Hindlimb muscle (tissue), 1 donor: ENCODE data around the gene SLC15A4. TPM values are rescaled to one million over a fixed set of nuclear protein-coding genes. Genes with fewer than 3 reads are reported as not detected.
"Not testable (repeated sequence)": the region's sequence is repeated elsewhere in the genome, so short reads cannot be mapped to it uniquely, and the experiment has no call there.

Source experiments
- DNase-seq: peaks from one replicate; pipeline ENCODE4 v3.0.0-alpha.2; 2013
- polyA plus RNA-seq: library from polyadenylated mRNA; unstranded; fragments of 120-200 nt; gene quantifications from one replicate; pipeline ENCODE4 v1.2.1, GENCODE V29; 2013; ENCODE audit not compliant: insufficient read length

SLC15A4 gene
- polyA plus RNA-seq, 1 donor, result 24.5 TPM

DNA sequence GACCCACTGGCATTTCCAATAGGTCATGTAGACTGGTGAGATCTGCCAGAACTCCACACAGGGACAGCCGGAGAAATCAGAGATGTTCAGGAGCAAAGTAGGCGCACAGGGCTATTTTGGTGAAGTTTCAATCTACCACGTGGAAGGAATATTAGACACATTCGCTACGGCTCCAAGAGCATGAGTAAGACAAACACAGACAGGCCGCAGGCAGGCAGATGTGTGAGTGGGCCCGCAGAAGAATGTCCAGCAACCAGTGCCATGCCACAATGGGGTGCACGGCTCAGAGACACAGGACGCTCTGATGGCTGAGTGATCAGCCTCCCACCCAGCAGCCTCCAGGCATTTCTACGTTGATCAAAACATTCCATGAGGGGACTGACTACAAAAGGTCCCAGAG lies 10.4 kb downstream of the SLC15A4 start:
- no peak for DNase-seq

GRCh38 chr12:128811806-128812205 lies 12.0 kb downstream of the SLC15A4 start:
- DNase-seq, result no peak

DNA sequence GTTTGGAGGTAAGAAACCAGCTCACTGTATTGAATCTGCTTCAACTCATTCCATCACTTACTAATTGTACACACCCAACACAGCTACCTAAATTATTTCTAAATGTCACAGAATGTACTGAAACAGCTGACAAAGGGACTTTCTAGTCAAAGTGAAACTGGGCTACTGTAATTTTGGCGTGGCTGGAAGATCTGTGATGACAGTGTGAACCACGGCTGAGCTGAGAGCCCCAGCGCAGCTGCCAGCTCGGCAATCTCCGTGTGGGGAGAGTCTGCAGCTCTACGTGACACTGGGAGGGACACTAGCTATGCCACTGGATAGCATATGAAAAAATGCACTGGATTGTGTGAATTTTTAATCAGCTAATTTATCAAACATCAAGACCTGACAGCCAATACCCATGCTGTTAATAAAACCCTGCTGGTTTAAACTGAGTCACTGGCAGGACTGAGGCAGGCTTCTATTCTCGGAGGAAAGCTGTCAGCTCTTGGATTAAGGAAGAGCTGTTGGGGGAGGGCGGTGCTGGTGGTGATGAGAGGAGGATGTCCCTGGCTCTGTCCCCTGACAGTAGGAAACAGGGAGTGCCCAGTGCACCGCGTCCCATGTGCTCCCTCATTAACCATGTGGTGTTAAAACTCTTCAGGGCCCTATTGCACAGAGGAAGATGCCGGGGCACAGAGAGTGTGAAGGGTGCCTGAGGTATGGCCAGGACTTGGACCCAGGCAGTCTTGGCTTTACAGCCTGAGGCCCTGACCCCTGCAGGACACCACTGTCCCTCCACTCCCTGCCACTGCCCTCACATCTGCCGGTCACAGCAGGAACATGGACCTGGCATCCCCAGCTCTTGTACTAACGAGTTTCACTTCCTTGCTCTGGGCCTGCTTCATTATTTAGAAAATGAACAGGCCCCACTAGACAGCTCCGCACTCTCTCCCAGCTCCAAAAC lies 13.3 kb downstream of the SLC15A4 start:
- DNase-seq, result no peak

DNA sequence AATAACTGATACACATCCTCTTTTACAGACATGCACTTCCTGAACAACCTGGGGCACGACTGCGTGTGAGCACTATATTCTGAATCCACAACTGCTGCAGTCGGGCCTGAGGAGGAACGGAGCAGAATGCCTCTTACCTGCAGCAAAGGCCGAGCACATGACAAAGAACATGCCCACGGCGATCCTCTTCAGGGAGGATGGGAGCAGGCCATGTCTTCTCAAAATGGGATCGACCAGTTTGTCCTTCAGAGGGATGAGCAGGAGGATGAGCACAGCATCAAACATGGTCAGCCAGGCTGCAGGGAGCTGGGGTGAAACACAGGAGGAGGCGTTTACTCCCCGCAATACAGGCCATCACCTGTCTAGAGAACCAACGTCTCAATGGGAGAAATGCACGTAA lies 15.1 kb downstream of the SLC15A4 start:
- no peak for DNase-seq

DNA sequence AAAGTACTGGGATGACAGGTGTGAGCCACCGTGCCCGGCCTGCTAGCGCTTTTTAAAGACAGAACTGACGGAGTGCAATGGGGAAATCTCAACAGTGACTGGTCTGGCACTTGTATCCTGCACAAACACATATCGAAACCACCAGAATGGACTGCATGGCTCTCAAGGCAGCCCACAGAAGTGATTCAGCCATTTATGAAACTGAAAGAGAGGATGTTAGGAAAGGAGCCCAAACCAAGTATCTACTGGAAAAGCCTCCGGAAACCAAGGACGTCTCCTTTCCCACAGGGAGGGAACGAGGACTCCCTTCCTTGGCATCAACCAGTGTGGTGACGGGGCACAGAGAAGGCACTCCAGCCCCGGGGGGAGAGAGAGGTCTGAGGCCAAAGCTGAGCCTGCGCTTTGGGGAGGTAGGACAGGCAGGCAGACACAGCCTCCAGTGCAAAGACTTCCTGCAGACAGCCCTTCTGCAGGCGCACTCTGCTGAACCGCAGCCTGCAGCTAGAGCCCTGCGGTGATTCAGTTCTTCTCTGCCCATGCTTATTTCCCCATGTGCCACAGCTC lies 16.5 kb downstream of the SLC15A4 start:
- DNase-seq, result no peak

GRCh38 chr12:128806573-128806972 lies 17.2 kb downstream of the SLC15A4 start:
- no peak for DNase-seq

DNA sequence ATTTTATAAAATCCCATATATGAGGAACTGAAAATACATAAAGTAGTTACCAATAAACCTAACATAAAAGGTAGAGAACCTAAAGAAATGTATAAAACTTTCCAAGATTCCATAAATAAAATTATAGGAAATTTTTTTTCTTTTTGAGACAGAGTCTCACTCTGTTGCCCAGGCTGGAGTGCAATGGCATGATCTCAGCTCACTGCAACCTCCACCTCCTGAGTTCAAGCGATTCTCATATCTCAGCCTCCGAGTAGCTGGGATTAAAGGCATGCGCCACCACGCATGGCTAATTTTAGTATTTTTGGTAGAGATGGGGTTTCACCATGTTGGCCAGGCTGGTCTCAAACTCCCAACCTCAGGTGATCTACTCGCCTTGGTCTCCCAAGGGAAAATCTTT lies 18.4 kb downstream of the SLC15A4 start:
- DNase-seq, result not testable (repeated sequence)

GRCh38 chr12:128804762-128805161 lies 19.0 kb downstream of the SLC15A4 start:
- DNase-seq, result no peak

- no peak for DNase-seq
Measured at GRCh38 chr12:128803788-128804187, 20.0 kb downstream of the SLC15A4 start.

GRCh38 chr12:128802756-128803155 lies 21.0 kb downstream of the SLC15A4 start:
- DNase-seq, result no peak

- no peak for DNase-seq
Measured at GRCh38 chr12:128801879-128802391, 21.8 kb downstream of the SLC15A4 start.

- DNase-seq, result no peak
Measured at GRCh38 chr12:128800606-128801005, 23.2 kb downstream of the SLC15A4 start.

DNA sequence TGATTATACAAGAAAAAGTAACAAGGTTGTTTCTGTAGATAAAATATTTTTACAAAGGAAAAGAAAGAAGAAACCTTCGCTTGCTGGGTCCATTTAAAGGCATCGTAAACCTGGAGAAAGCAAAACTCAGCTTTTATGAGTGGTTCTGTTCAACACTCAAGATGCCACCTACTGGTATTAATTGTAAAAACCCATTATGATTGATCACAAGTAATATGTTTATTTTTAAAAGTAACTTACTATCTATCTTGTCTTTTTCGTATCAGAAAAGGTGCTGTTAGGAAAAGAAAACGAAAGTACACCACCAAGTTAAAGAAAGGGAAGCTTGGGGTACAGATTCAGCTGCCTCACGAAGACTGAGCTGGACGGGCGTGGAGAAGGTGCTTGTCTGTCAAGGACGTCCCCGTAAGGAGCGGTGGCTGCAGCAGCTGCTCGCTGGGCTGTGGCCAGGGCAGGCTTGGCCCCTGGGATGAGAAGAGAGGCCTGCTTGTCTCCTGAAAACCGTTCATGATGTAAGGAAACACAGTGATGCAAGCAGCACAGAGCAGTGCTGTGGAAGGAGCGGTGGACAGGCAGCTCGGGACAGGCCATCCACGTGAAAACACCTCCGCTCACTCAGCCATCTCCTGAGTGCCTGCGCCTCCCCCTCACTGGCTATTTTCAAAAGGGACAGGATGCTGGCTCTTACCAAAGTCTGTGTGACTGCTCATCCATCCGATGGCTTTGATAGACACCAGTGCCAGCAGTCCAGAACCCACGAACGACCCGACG lies 25.0 kb downstream of the SLC15A4 start:
- DNase-seq, result no peak

- DNase-seq, result no peak
Measured at GRCh38 chr12:128797119-128798118, 26.3 kb downstream of the SLC15A4 start.

GRCh38 chr12:128796439-128797118 lies 27.2 kb downstream of the SLC15A4 start:
- DNase-seq, result no peak

DNA sequence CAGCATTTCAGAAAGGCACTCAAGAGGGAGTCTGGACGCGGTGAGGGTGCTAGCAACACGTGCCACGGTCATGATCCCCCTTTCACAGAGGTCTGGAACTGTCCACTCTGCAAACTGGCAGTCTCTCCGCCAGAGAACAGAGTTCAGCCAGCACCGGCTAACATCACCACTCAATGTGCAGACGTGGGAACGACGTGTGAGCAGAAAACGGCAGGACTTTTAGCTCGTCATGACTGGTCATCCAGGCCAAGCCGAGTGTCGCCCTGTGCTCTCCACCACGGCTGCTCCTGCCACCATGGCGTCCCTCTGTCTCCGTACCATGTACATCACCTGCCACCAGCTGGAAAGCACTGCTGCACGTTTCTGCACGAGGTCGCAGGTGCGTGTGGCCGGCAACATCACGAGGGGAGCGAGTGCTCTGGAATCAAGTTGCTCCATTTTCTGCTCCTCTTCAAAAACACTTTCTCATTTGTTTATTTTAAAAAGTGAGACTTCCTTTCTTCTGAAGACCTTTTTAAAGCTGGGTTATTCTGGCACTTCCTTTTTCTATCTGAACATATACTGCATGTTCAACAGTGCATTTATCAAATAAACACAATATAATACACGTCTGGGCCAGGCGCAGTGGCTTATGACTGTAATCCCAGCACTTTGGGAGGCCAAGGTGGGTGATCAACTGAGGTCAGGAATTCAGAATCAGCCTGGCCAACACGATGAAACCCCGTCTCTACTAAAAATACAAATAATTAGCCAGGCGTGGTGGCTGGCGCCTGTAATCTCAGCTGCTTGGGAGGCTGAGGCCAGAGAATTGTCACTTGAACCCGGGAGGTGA lies 28.0 kb downstream of the SLC15A4 start:
- no peak for DNase-seq

GRCh38 chr12:128794661-128795529 lies 28.9 kb downstream of the SLC15A4 start:
- DNase-seq, result no peak

- DNase-seq, result no peak
Measured at GRCh38 chr12:128793701-128794100, 30.1 kb downstream of the SLC15A4 start.

- no peak for DNase-seq
Measured at GRCh38 chr12:128792881-128793280, 30.9 kb downstream of the SLC15A4 start.
